Measurements from ENCODE around the gene GSAP.
"Not testable (repeated sequence)": the region's sequence is repeated elsewhere in the genome, so short reads cannot be mapped to it uniquely, and the experiment has no call there.

The GSAP gene

GRCh38 chr7:77321300-77321699 is 94.8 kb downstream of the GSAP start:
- DNase-seq: no peak

DNA sequence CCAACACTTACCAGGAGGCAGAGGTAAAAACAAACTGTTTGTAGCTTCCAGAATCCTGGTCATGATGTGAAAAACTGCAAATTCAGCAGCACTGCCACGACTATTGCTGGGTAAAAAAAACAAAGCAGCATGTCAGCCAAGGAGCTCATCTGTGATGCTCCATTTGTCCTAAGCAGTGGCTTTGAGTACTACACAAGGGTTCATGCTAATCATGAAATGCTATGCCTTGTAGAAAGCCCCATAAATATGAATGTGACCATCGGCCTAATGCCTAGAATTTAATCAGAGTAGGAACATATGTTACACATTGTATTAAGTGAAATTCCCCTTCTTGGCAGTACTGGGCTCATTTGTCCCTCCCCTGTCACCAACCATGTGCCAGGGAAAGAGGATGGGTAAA is 95.4 kb downstream of the GSAP start:
- DNase-seq: no peak

GRCh38 chr7:77320137-77320536 is 96.0 kb downstream of the GSAP start:
- DNase-seq: no peak

DNA sequence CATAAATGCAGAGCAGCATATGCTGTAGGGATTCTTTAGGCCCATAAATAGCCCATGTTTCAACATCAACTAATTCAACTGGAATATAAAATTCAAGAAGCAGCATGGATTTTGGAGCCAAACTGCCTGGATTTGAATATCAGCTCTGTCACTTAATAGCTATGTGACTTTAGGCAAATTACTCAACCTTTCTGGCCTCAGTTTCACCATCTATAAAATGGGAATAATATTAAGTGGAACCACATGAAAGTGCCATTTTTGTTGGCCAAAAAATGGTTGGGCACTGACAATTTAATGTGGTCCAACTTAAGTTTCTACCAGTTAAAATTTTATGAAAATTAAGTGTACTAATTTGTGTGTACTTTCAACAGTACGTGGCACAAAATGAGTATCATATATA is 98.1 kb downstream of the GSAP start:
- no peak for DNase-seq

GRCh38 chr7:77316219-77316978 is 99.8 kb downstream of the GSAP start:
- no peak for DNase-seq

- DNase-seq: no peak
These were observed 101.0 kb downstream of the GSAP start for GRCh38 chr7:77315182-77315591.

GRCh38 chr7:77313876-77314480 is 102.2 kb downstream of the GSAP start:
- no peak for DNase-seq

DNA sequence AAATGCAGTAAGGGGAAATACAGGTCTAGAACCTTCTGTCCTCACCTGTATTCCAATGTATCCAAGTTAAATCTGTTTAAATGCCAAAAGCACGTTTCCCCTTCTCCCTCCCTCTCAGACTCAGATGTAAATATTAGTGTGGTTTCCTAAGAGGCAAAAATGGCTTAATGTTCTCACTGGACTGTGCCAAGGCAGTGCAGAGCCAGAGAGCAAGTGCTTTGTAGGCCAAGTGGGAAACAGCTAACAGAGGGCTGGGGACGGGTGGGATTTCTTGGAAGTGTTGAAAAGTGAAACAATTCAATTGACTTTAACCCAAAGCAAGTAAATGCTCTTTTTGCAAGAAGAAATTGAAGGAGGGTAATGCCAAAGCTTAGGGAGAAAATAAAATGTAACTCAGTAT is 103.1 kb downstream of the GSAP start:
- no peak for DNase-seq

DNA sequence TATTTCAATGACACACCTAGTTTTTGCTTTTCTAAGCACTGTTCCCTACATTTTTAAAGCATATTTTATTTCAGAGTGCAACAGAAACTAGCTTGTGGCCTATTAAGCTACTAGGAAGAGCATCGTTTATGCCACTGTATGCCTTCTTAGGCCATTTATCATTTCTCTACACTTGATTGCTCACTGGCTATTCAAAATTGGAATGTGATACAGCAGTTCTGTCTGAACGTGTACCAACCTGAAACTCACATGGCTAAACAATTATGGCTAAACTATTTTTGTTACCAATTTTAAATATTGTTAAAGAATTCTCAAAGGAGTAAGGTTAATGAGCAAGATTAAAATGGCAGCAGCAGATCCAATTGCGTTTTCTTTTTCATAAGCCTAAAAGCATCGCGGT is 105.2 kb downstream of the GSAP start:
- DNase-seq: peak; percentile 67

DNA sequence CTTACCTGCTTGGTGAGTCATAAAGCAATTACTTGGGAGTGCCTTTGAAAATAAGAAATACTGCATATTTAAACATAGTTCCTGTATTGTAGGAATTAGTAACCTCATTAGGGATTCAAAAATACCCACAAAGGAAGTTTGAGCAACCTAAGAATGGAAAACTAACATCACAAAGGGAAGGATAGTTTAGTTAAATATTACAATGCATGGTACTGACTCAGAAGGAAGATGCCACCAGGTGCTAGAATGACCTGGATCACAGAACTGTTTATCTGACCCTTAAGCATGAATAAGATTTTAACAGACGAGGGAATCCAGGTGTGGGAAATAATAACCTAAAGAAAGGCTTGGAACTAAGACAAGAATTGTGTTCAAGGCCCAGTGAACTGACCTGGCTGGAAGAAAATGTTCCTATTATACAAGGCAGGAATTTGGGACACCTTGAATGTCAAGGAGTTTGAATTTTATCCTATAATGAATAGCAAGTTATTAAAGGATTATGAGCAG is 106.4 kb downstream of the GSAP start:
- no peak for DNase-seq

DNA sequence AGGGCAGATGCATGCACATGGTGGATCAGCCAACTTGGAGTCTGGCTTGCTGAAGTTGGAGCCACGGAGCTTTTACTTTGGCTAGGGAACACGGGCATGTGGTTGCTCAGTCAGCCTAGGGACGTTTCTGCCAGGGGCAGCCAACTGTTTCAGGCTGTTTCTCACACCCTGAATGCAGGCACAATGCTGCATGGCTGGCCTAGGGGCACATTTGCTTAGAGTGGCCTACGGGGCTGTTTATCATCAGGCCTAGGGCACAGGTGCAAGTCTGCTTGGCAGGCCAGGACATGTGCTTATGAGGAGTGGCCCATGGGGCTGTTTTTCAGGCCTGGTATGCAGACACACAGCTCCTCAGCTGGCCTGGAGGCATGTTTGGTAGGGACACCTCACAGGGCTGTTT is 107.4 kb downstream of the GSAP start:
- DNase-seq: no peak

GRCh38 chr7:77306231-77307067 is 109.7 kb downstream of the GSAP start:
- DNase-seq: no peak

DNA sequence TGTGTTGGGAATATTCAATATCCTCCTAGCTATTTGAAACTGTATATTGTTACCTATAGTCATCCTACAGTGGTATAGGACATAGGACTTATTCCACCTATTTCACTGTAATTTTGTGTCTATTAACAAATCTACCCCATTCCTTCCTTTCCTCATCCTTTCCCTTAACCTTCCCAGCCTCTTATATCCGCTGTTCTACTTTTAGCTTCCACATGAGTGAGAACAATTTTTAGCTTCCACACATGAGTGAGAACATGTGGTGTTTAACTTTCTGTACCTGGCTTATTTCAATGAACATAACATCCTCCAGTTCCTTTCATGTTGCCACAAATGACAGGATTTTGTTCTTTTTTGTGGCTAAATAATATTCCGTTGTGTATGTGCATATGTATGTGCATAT is 120.6 kb downstream of the GSAP start:
- no peak for DNase-seq

DNA sequence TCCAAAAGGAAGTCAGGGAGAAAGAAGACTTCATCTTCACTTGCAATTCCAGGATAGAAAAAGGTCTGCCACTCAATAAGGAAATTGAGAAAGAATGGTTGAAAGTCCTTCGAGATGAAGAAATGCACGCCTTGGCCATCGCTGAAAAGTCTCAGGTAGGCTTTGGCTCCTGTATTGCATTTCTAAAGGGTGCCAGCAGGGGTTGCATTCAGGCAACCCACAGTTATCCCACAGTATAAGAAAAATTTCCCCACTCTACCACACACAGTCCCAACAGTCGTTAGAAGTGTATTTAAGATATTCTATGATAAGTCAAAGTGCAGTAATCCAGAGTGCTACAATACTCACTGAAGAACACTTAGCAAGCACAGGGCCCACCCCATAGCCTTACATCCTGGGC is 123.1 kb downstream of the GSAP start:
- DNase-seq: no peak

GRCh38 chr7:77290425-77290824 is 125.7 kb downstream of the GSAP start:
- DNase-seq: no peak

DNA sequence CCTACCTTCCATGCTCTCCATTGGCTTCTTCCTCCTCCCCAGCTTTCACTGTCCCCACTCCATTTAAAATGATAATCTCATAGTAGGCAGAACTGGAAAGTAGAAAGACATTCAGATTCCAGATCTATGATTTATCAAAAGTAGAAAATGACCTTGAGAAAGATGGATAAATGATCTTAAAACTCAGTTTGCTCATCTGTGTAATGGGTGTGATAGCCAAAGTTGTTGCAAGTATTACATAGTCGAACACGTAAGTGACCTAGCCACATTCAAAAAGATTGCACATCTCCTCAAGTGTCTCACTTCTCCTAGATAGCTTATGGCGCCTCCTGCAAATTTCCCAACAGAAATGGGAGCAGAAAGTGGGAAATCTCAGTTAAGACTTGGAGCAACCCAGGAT is 126.8 kb downstream of the GSAP start:
- DNase-seq: no peak

DNA sequence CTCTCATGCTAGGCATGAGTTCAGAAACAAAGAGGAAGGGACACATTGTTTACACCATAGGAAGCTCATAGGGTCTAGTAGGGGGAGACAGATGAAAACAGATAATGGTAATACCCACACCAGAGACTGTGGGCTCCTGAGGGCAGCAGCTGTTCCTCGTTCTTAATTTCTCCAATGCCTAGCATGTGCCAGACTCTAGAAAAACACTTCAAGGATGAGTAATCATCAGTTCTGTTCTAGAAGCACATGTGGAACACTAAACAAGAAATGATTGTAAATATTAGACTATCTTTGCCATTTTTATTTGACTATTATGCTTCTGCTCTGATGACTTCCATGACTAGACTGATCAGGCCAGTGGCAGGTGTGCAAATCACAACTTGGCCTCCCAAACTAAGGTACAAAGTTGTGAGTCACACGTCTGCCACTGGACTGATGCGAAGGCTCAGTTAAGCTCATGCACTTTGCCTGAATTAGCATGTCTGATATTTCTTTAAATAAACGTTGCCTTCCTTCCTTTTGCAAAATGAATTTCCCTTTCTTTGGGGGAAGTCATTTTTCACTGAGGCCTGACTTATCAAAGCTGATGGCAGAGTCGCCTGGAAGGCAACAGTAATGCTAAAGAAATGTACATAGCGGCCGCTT is 127.4 kb downstream of the GSAP start:
- peak; percentile 20 for DNase-seq

GRCh38 chr7:77284616-77285015 is 131.5 kb downstream of the GSAP start:
- no peak for DNase-seq

- DNase-seq: no peak
These were observed 132.1 kb downstream of the GSAP start for GRCh38 chr7:77284005-77284404.

DNA sequence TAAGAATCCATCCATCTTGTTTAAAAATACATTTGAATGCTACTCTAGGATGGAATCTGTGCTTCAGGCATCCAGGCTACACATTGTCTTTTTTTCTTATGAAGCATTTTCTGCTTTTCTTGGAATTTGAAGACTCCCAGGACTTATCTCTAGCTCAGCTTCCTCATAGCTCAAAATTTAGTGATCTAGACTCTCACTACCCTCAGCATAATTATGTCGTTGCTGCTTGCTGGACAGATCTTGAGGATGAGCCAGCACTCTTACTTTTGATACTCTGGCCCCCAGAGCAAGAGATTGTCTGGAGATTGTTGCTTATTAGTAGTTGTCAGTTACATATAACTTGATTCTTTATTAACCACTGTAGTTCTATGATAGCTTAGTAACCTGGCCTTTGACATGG is 133.3 kb downstream of the GSAP start:
- DNase-seq: no peak

DNA sequence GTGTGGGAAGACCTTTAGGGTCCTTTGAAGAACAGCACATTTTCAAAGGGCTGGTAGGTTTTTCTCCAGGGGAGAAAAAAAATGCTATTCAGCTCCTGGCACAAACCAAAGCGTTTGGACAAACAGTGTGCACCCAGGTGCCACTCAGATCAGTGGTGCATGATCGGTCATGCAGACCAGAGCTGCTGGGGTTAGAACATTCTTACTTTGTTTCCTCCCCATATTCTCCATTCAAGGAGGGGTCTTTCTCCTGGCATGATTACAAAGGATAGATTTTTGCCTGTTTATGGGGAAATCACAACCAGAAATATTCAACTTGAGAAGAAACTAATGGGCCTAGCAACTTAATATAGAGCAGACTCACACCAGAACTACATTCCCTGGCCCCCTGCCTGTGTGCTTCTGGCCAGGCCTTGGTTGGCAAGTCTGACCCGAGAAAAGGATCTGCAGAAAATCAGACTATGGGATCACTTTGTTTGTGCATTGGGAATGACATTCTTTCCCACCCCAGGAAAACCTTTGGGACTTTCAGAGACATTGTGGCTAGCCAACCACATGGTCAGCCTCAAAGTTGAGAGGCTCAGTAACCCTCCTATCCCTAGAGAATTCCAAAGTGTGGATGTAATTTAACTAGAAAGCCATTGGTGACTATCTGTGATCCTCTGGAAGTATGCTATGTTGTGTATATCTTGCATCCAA is 134.2 kb downstream of the GSAP start:
- no peak for DNase-seq

DNA sequence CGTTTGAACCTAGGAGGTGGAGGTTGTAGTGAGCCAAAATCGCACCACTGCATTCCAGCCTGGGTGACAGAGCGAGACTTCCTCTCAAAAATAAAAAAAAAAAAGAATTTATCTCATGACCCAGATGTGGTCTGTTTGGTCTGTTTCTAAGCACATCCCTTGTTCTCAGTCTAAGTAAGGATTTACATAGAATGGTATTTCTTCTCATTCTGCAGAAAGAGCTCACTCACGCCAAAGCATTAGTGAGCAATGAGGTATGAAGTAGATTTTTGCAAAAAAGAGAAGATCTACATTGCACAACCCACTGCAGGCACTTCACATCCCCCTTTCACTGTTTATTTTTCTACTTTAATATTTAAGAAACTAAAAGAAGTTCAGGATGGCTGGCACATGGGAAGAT is 140.0 kb downstream of the GSAP start:
- DNase-seq: no peak

DNA sequence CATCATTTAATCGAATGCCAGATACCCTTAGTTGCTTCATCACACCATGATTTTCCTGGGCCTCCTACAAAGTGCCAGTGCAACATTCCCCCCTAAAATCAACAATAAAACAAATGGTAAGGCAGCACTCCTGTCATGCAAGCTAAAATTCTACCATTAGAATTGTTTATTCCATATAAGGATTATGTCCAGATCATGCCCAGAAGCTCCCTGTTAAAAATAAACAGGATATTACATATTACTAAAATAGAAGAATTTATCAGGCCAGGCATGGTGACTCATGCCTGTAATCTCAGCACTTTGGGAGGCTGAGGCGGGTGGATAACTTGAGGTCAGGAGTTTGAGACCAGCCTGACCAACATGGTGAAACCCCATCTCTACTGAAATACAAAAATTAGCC is 140.5 kb downstream of the GSAP start:
- not testable (repeated sequence) for DNase-seq

Data from NCI-H2171 treated with DMSO at 0.1 percent for 48 hours (cell line).